ENCODE measurements around the gene SMIM10L1.

DNA sequence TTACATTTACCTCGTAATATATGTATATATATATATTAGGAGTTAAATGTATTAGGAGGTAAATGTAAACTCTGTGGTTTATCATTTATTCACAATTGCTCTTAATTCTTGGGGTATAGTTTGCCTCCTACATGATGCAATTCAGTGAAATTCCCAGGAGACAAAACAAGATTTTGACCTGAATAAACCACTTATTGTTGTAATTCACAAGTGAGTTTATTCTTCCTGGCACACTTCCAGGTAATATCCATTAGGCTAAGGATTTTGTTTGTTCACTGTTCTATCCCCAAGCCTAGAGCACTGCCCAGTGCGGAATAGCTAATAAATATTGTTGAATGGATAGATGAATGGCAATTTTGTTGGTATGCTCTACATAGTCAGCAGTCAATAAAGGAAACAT lies 3.0 kb downstream of the SMIM10L1 start:
- TF ChIP-seq, protein P1, sequence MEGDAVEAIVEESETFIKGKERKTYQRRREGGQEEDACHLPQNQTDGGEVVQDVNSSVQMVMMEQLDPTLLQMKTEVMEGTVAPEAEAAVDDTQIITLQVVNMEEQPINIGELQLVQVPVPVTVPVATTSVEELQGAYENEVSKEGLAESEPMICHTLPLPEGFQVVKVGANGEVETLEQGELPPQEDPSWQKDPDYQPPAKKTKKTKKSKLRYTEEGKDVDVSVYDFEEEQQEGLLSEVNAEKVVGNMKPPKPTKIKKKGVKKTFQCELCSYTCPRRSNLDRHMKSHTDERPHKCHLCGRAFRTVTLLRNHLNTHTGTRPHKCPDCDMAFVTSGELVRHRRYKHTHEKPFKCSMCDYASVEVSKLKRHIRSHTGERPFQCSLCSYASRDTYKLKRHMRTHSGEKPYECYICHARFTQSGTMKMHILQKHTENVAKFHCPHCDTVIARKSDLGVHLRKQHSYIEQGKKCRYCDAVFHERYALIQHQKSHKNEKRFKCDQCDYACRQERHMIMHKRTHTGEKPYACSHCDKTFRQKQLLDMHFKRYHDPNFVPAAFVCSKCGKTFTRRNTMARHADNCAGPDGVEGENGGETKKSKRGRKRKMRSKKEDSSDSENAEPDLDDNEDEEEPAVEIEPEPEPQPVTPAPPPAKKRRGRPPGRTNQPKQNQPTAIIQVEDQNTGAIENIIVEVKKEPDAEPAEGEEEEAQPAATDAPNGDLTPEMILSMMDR (IDR thresholded peaks at IDR 0.05) = no peak
- no peak for TF ChIP-seq POLR2A (IDR thresholded peaks at IDR 0.05)
- no peak for TF ChIP-seq POLR2AphosphoS5 (IDR thresholded peaks at IDR 0.05)
